LHCN-M2 (cell line): ENCODE data around the gene FER. TPM values are rescaled to one million over a fixed set of nuclear protein-coding genes. Genes with fewer than 3 reads are reported as not detected.
"Not testable (repeated sequence)": the region's sequence is repeated elsewhere in the genome, so short reads cannot be mapped to it uniquely, and the experiment has no call there.

Source experiments
- DNase-seq: peaks from one replicate; pipeline ENCODE4 v3.0.0-alpha.2; 2012; ENCODE audit warnings: low read depth
- total RNA-seq: library from RNA; depleted of rRNA; stranded (reverse); fragments of >200 nt; gene quantifications from 2 replicates; pipeline ENCODE4 v1.2.3, GENCODE V29; 2014

Gene FER
- total RNA-seq, 1 experiment from 2014 or later, result 11.8 TPM

DNA sequence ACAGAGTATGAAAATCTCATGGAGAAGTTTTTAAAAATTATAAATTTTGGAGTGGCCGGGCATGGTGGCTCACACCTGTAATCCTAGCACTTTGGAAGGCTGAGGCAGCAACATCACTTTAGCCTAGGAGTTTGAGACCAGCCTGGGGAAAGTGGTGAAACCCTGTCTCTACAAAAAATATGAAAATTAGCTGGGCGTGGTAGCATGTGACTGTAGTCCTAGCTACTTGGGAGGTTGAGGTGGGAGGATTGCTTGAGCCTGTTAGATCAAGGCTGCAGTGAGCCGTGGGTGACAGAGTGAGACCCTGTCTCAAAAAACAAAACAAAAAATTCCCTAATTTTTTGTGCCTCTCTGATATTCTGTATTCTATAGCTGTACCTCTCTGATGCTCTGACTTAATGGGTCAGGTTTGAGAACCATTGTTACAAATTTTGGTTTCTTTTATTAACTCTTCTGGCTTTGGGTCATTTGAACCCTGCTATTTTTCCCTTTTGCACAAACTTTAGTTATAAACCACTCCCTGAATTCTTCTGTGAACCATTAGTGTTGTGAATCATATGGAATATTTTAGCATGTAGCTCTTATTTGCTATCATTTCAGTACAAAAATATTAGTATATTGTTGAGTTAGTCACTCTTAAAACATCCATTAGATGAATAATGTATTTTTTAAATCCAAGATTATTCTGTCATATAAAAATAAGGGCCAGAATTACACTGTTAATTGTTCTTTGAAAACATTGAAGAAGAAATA, 51.0 kb downstream of the FER start:
- DNase-seq, result no peak

DNA sequence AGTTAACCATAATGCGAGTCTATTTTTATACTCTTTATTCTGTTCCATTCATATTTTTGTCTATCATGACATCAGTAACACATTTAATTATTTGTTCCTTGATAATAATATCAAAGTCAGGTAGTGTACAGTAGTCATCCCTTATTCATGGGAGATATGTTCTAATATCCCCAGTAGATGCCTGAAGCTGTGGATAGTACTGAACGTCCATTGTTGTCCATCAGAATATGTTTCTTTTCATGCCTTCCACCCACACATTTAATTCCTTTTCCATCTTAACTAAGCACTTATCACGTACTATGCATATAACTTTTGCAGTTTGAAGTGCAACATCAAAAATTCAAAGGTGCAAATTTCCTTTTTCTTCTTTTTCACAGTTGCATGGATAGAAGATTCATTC, 53.6 kb downstream of the FER start:
- DNase-seq, result peak; percentile 10

DNA sequence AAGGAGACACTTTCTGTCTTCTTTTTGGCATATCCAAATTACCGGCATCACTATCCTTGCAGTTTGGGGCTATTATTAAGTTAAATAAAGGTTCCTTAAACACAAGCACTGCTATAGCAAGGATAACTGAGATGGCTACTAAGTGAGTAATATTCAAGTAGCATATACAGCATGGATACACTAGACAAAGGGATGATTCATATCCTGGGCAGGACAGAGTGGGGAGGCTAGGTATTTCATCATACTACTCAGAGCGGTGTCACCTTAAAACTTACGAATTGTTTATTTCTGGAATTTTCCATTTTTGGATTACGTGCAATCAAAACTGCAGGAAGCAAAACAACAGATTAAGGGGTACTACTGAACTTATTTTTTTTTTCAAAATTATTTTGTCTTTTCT, 54.1 kb downstream of the FER start:
- DNase-seq, result peak; percentile 91

DNA sequence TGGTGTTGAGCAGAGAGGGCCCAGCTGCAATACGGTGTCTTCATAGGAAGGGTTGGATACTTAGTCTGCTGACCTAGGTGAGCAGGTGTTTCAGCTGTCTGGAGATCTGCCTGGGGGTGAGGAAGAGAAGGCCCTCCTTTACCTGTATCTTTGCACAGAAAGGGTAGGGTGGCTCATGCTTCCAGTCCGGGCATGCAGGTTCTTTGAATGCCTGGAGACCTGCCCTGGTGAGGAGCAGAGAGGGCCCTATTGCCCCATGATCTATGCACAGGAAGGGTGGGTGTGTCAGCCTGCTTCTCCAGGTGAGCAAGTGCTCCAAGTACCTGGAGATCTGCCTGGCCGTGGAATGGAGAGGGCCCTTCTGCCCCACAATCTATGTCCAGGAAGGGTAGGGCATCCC, 63.0 kb downstream of the FER start:
- DNase-seq, result no peak

DNA sequence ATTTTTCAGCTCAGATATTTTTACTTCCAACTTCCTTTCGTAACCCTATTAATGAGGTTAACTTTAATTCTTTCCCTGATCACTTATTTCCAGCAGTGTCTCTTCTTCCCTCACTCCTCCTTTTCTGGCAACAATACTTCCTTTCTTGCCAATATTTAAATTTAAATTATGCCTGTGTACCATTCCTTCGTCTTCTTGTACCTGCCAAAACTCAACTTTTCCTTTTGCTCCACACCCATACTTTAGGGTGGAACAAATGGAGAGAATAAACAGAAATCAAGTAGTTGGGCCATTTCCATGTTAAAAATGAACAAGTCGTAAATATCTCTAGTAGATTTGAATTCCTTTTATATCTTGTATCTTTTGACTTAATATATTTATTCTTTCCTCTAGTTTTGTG, 66.0 kb downstream of the FER start:
- no peak for DNase-seq

DNA sequence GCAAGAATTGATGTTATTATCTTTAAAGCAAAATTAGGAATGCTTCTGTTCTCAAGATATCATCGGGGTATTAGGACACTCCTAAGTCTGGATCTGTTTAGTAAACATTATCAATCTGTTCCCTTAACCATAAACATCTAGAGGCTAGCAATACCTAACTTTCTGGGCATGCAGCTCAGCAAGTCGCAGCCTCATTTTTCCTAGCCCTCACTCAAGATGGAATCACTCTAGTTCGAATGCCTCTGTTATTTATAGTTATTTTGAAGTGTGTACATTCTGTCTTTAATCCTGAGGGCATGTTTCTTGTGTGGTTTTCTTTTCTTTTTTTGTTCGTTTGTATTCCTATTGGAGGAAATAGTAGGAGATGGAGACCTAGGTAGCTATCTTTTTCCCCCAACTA, 66.9 kb downstream of the FER start:
- no peak for DNase-seq

DNA sequence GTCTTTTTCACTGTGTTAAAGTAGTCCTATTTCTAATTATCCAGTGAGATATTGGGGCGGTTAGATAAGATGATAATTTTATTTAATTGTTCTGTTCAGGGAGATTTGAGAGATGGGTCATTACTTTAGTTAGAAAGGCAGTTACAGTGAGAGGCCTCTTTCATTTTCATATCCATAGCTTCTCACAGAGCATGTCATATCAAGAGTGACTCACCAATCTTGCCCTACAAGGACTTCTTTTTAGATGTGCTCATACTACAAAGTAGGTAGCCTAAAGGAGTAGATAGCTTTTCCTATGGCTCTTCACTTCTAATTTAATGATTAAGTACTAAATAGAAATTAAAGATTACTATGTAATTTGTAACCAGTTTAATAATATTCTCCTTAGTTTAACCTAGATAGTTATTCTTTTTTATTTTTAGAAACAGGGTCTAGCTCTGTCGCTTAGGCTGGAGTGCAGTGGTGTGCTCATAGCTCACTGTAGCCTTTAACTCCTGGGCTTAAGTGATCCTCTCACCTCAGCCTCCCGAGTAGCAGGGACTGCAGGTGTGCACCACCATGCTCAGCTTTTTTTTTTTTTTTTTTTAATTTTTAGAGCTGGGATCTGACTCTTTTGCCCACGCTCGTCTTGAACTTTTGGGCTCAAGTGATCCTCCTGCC, 71.0 kb downstream of the FER start:
- DNase-seq, result peak; percentile 57

DNA sequence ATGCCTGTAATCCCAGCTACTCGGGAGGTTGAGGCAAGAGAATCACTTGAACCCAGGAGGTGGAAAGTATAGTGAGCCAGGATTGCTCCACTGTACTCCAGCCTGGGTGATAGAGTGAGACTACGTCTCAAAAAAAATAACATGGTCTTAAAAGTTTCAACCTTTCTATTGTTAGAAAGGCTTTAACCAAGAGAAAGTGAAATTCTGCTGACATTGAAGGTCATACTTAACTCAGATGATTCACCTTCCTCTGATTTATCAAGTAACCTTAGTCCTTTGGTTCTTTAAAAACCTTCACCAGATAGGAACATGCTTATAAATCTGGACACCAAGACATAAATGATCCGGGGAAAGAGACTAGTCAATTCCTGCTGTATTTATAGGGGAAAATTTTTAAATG, 73.3 kb downstream of the FER start:
- no peak for DNase-seq

DNA sequence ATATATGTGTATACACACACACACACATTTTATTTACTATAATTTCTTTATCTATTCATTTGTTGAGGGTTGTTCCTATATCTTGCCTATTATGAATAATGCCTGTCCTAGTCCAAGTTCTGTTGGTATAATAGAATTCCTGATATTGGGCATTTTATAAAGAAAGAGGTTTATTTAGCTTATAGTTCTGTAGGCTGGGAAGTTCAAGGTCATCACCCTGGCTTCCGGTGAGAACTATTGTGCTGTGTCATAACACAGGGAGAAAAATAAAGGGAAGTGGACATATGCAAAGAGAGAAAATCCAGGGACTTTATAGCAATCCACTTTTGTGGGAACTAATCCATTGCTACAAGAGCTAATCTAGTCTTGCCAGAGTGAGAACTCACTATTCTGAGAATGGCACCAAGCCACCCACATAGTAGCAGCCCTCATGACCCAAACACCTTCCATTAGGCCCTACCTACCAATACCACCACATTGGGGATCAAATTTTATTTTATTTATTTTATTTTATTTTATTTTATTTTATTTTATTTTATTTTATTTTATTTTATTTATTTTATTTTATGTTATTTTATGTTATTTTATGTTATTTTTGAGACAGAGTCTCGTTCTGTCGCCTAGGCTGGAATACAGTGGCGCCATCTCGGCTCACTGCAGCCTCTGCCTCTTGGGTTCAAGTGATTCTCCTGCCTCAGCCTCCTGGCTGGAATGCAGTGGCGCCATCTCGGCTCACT, 74.7 kb downstream of the FER start:
- no peak for DNase-seq

DNA sequence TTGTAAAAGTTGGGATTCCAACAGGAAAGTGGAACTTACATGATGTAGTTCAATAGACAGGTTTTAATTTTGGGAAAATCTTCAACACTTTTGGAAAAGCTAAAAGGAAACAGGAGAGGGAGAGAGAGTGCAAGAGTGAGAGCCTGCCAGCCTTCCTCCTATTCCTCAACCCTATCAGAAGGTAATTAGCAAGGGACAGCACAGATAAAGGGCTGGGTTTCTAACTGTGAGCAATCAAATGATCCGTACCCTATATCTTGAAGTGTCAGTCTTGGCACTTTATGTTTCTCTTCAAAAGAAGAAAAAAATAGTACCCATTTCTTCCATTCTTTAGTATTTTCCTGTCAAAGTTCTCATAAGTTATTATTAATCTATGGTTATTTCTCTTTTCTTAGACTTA, 79.4 kb downstream of the FER start:
- DNase-seq, result no peak

DNA sequence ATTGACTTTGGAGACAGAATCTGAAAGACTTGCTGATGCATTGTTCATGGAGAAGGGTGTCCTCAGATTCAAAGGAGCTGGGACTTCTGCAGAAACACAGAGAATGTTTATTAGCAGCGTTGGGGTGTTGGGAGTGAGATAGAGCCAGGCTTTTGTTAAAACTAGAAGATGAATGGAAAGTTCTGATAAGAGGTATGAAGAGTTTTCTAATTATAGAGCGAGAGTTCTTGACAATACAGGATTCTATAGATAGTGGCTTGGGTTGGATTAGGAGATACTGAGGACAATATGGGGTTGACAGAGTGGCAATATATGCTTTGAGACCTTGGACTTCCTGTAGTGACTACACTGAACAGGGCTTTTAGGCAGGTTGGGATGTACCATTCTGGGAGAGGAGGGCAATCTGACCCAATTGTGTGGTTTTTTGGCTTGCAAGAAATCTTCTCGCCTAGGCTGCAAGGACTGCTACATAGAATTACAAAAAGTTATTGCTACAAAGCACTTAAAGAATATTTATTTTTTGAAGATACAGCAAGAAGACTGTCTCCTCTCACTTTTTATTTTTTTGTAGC, 83.1 kb downstream of the FER start:
- DNase-seq, result no peak

DNA sequence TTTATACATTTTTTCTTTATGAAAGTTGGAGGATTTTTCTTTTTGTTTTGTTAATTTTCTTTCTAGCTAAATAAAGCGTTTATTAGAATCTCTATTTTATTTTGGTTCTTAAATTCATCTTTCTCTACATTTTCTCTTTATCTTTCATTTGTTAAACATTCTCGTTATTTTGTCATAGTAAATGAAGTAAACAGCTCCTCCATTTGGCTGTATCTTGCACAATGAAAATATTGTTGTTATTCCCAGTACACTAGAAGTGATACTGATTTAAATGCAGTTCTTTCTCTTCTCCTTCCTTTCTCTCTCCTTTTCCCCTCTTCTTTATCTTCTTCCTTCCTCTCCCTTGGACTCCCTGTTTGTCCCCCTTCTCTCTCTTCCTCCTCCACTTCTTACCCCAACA, 88.8 kb downstream of the FER start:
- DNase-seq, result no peak

DNA sequence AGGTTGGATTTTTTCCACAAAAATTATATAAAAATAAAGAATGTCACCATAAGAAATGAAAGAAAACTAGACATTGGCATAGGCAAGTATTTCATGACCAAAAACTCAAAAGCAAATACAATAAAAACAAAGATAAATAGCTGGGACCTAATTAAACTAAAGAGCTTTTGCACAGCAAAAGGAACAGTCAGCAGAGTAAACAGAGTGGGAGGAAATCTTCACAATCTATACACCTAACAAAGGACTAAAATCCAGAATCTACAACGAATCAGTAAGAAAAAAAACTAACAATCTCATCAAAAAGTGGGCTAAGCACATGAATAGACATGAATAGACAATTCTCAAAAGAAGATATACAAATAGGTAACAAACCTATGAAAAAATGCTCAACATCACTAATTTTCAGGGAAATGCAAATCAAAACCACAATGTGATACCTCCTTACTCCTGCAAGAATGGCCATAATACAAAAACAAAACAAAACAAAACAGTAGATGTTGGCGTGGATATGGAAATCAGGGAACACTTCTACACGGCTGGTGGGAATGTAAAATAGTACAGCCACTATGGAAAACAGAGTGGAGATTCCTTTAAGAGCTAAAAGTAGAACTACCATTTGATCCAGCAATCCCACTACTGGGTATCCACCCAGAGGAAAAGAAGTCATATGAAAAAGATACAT, 94.7 kb downstream of the FER start:
- not testable (repeated sequence) for DNase-seq

DNA sequence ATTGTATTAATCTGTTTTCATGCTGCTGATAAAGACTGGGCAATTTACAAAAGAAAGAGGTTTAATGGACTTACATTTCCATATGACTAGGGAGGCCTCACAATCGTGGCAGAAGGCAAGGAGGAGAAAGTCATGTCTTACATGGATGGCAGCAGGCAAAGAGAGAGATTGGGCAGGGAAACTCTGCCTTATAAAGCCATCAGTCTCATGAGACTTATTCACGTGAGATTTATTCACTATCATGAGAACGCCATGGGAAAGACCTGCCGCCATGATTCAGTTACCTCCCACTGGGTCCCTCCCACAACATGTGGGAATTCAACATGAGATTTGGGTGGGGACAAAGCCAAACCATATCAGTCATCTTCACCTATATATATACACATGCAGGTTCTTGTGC, 103.4 kb downstream of the FER start:
- not testable (repeated sequence) for DNase-seq

DNA sequence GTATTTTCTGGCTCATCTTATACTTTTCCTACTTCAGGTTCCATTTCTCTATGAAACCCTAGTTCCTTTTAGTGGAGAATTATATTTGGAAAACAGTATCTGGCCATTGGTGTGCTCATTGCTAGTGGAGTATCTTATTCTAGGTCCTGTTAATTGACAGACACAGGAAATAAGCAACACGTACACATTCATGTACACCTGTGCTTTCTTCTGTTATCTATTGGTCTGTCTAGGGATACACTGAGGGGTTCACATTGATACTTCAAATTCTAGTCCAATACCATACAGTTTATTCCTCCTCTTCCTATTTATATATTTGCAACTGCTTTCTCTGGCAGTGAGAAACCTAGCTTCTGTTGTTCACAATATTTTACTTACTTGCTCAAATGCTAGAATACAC, 110.2 kb downstream of the FER start:
- DNase-seq, result no peak

DNA sequence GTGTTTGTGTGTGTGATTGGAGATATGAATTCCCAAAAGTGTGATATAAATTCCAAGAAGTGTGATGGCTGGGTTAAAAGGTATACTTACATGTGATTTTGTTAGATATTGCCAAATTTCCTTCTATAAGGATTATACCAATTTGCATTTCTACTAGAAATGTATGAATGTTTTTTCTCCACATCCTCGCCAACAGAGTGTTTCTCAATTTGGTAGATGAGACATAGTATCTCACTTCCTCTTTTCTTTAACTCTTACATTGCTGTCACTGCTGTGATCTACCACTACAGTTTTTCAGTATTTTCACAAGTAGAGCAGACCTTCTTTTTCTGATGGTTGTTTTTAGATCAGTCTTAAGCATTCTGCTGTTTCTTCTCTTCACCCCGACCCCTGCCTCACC, 111.3 kb downstream of the FER start:
- peak; percentile 26 for DNase-seq

DNA sequence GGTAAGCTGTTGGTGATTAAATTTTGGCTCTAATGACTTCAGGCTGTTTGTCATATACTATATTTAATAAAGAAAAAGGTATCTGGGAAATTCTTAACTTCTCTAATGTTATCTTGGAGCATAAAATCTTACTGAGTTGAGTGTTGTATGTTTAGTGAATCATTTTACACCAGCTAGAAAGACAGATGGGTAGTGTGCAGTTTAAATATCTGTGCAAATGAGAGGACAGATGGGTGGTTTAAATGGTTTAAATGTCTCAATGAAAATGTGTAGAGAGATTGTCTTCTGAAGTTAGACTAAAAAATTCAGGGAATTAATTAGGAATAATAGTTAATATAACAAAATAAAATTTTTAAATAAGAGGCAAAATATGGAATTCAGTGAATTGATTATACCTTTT, 114.5 kb downstream of the FER start:
- no peak for DNase-seq

DNA sequence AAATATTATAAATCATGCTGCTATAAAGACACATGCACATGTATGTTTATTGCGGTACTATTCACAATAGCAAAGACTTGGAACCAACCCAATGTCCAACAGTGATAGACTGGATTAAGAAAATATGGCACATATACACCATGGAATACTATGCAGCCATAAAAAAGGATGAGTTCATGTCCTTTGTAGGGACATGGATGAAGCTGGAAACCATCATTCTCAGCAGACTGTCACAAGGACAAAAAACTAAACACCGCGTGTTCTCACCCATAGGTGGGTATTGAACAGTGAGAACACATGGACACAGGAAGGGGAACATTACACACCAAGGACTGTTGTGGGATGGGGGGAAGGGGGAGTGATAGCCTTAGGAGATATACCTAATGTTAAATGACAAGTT, 118.4 kb downstream of the FER start:
- DNase-seq, result not testable (repeated sequence)

DNA sequence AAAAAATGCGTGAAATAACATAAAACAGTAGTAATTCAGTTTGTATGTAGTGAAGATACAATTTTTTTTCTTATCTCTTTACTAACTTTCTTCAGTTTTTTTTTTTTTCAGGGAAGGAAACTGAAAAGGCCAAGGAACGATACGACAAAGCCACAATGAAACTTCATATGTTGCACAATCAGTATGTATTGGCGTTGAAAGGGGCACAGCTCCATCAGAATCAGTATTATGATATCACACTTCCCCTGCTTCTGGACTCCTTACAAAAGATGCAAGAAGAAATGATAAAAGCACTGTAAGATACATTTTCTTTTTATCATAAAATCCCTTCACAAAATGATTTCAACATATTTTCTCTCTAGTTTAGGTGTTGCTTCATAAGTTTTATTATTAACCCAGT, 120.0 kb downstream of the FER start:
- DNase-seq, result no peak

DNA sequence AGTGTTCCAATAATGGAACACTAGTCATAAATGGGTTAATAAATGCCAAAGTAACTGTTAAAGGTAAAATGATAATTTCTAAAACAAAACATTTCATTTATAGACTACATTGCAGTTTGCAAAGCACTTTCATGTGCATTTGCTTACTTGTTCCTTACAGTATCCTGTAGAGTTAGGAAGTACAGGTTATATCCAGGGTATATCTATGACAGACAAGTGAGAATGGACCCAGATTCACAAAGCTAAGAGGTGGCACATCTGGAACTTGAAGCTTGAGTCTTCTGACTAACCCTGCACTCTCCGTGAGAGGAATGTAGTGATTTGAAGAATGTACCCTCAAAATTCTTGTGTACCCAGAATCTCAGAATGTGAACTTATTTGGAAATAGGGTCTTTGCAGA, 121.4 kb downstream of the FER start:
- DNase-seq, result no peak

DNA sequence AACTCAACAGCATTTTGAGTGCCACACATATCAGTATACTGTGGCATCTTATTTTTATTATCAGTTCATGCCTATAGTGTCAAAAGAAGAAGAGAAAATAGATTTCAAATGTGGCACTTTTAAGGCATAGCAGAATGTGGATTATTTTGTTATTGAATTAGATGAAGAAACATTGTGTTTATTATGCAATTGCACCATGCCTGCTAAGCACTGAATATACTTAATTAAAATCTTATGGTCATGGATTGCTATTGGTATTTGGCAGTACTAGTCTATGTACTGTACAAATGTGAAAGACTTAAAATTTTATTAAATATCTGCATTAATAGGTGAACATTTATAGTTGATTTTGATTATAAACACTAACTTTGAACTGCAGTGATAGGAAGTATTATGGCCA, 128.8 kb downstream of the FER start:
- no peak for DNase-seq

DNA sequence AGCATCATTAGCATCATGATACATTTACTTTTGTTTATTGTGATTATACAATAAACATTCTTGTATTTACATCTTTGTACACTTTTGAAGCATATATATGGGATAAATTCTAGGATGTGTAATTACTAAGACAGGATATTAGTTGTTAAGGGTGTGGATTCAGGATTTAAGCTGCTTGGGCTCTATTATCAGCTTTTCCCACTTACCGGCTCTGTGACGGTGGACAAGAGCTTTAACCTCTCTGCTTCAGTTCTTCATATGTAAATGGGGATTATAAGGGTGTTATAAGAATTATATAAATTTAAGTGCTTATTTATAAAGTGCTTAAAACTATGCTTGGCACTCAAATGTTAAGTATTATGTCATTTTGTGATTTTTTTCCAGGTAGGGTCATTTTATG, 131.1 kb downstream of the FER start:
- no peak for DNase-seq
